Measurements from ENCODE around the gene TUBB6.

DNA sequence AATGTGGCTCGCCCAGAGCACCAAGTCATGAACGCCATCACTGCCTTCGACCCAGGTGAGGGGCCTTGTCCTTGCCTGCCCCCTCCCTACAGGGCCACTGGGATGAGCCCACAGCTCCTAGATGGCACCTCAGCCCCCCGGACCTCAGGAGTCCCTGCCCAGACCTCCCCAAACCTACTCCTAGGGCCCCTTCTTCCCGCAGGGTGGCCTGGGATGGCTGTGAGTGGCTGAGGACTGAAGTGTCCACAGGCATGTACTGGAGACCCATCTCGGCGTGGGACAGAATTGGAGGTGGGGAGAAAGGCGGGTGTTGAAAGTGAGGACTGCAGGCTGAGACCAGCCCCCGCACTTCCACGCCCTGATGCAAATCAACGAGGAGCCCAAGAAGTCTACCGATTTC lies 2.8 kb upstream of the TUBB6 start:
- TF ChIP-seq, protein P1, sequence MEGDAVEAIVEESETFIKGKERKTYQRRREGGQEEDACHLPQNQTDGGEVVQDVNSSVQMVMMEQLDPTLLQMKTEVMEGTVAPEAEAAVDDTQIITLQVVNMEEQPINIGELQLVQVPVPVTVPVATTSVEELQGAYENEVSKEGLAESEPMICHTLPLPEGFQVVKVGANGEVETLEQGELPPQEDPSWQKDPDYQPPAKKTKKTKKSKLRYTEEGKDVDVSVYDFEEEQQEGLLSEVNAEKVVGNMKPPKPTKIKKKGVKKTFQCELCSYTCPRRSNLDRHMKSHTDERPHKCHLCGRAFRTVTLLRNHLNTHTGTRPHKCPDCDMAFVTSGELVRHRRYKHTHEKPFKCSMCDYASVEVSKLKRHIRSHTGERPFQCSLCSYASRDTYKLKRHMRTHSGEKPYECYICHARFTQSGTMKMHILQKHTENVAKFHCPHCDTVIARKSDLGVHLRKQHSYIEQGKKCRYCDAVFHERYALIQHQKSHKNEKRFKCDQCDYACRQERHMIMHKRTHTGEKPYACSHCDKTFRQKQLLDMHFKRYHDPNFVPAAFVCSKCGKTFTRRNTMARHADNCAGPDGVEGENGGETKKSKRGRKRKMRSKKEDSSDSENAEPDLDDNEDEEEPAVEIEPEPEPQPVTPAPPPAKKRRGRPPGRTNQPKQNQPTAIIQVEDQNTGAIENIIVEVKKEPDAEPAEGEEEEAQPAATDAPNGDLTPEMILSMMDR (CRISPR knock-in tag; IDR thresholded peaks at IDR 0.05) = no peak
- TF ChIP-seq NR3C1 (CRISPR knock-in tag; IDR thresholded peaks at IDR 0.05) = no peak
- no peak for TF ChIP-seq PTBP1 (IDR thresholded peaks at IDR 0.05; ENCODE audit: low read depth, low read length, poor library complexity, severe bottlenecking)
- TF ChIP-seq DPF2 (CRISPR knock-in tag; IDR thresholded peaks at IDR 0.05; ENCODE audit: borderline replicate concordance, low read depth) = no peak
- TF ChIP-seq NFYB (CRISPR knock-in tag; IDR thresholded peaks at IDR 0.05) = no peak
- no peak for TF ChIP-seq ZNF331 (CRISPR knock-in tag; IDR thresholded peaks at IDR 0.05)
- no peak for TF ChIP-seq RCOR2 (CRISPR knock-in tag; IDR thresholded peaks at IDR 0.05)
- TF ChIP-seq CREB1 (IDR thresholded peaks at IDR 0.05) = no peak
- TF ChIP-seq CREB1 (CRISPR knock-in tag; IDR thresholded peaks at IDR 0.05) = no peak
- no peak for TF ChIP-seq EP300 (IDR thresholded peaks at IDR 0.05; ENCODE audit: low read depth in 2 of 2, low read length in 2 of 2)
- no peak for TF ChIP-seq EP300 (CRISPR knock-in tag; IDR thresholded peaks at IDR 0.05; ENCODE audit: borderline replicate concordance)
- TF ChIP-seq, protein P2, sequence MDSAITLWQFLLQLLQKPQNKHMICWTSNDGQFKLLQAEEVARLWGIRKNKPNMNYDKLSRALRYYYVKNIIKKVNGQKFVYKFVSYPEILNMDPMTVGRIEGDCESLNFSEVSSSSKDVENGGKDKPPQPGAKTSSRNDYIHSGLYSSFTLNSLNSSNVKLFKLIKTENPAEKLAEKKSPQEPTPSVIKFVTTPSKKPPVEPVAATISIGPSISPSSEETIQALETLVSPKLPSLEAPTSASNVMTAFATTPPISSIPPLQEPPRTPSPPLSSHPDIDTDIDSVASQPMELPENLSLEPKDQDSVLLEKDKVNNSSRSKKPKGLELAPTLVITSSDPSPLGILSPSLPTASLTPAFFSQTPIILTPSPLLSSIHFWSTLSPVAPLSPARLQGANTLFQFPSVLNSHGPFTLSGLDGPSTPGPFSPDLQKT (CRISPR knock-in tag; IDR thresholded peaks at IDR 0.05; ENCODE audit: borderline replicate concordance) = no peak
- no peak for TF ChIP-seq ZNF431 (CRISPR knock-in tag; IDR thresholded peaks at IDR 0.05; ENCODE audit: borderline replicate concordance, low read depth)
- no peak for TF ChIP-seq KDM5A (IDR thresholded peaks at IDR 0.05; ENCODE audit: borderline replicate concordance, low read length)

Measured in HepG2 (cell line).